Measurements from ENCODE around the gene ZNF385B. TPM values are rescaled to one million over a fixed set of nuclear protein-coding genes. Genes with fewer than 3 reads are reported as not detected.
"Not testable (repeated sequence)": the region's sequence is repeated elsewhere in the genome, so short reads cannot be mapped to it uniquely, and the experiment has no call there.

The ZNF385B gene
- total and polyA plus RNA-seq, 9 donors, result 3.9 to 17.1 (median 12.5) TPM

GRCh38 chr2:179650420-179650819 is 211.0 kb downstream of the ZNF385B start:
- Histone ChIP-seq H3K27ac (ENCODE audit: low read length) (no peak overlapping the region), H3K4me1 (ENCODE audit: control insufficient read depth, insufficient read depth, low read length) (peaks cover 2% of the 10 kb centered on the region), H3K36me3 (ENCODE audit: control insufficient read depth, insufficient read depth, low read length) (no peaks in the 10 kb centered on the region), H3K4me3 (ENCODE audit: low read length) (no peak overlapping the region), H3K27me3 (ENCODE audit: control insufficient read depth, insufficient read depth, low read length) (no peaks in the 10 kb centered on the region), H3K9me3 (replicated peaks; ENCODE audit: control insufficient read depth, low read depth, low read length) (no peaks in the 10 kb centered on the region)
- no peak for DNase-seq

GRCh38 chr2:179646862-179647587 is 214.4 kb downstream of the ZNF385B start:
- WGBS (ENCODE audit: insufficient coverage), result no CpG with 5 or more reads among the region's 3 CpGs
- Histone ChIP-seq H3K36me3 (ENCODE audit: control insufficient read depth, insufficient read depth, low read length) (no peaks in the 10 kb centered on the region), H3K9me3 (replicated peaks; ENCODE audit: control insufficient read depth, low read depth, low read length) (no peaks in the 10 kb centered on the region), H3K27me3 (ENCODE audit: control insufficient read depth, insufficient read depth, low read length) (no peaks in the 10 kb centered on the region), H3K4me3 (ENCODE audit: low read length) (no peak overlapping the region), H3K27ac (ENCODE audit: low read length) (no peak overlapping the region), H3K4me1 (ENCODE audit: control insufficient read depth, insufficient read depth, low read length) (peaks cover 2% of the 10 kb centered on the region)
- DNase-seq, result no peak

GRCh38 chr2:179646173-179646769 is 215.1 kb downstream of the ZNF385B start:
- DNase-seq, result no peak
- Histone ChIP-seq H3K4me1 (ENCODE audit: control insufficient read depth, insufficient read depth, low read length) (peaks cover 2% of the 10 kb centered on the region), H3K9me3 (replicated peaks; ENCODE audit: control insufficient read depth, low read depth, low read length) (no peaks in the 10 kb centered on the region), H3K4me3 (ENCODE audit: low read length) (no peak overlapping the region), H3K27me3 (ENCODE audit: control insufficient read depth, insufficient read depth, low read length) (no peaks in the 10 kb centered on the region), H3K27ac (ENCODE audit: low read length) (no peak overlapping the region), H3K36me3 (ENCODE audit: control insufficient read depth, insufficient read depth, low read length) (no peaks in the 10 kb centered on the region)
- WGBS (ENCODE audit: insufficient coverage), result 96% methylated on average over 4 of the region's 9 CpGs

GRCh38 chr2:179645047-179645446 is 216.4 kb downstream of the ZNF385B start:
- Histone ChIP-seq H3K4me1 (ENCODE audit: control insufficient read depth, insufficient read depth, low read length) (peaks cover 2% of the 10 kb centered on the region), H3K27me3 (ENCODE audit: control insufficient read depth, insufficient read depth, low read length) (no peaks in the 10 kb centered on the region), H3K36me3 (ENCODE audit: control insufficient read depth, insufficient read depth, low read length) (no peaks in the 10 kb centered on the region), H3K4me3 (ENCODE audit: low read length) (no peak overlapping the region), H3K9me3 (replicated peaks; ENCODE audit: control insufficient read depth, low read depth, low read length) (no peaks in the 10 kb centered on the region), H3K27ac (ENCODE audit: low read length) (no peak overlapping the region)
- 47% methylated on average over 2 of the region's 2 CpGs for WGBS (ENCODE audit: insufficient coverage)
- no peak for DNase-seq

- Histone ChIP-seq H3K4me1 (ENCODE audit: control insufficient read depth, insufficient read depth, low read length) (peaks cover 2% of the 10 kb centered on the region), H3K9me3 (replicated peaks; ENCODE audit: control insufficient read depth, low read depth, low read length) (no peaks in the 10 kb centered on the region), H3K36me3 (ENCODE audit: control insufficient read depth, insufficient read depth, low read length) (no peaks in the 10 kb centered on the region), H3K27ac (ENCODE audit: low read length) (no peak overlapping the region), H3K4me3 (ENCODE audit: low read length) (no peak overlapping the region), H3K27me3 (ENCODE audit: control insufficient read depth, insufficient read depth, low read length) (no peaks in the 10 kb centered on the region)
- DNase-seq, result no peak
- WGBS (ENCODE audit: insufficient coverage), result no CpG with 5 or more reads among the region's 2 CpGs
Measured at GRCh38 chr2:179642462-179642861, 218.9 kb downstream of the ZNF385B start.

GRCh38 chr2:179636995-179637394 is 224.4 kb downstream of the ZNF385B start:
- no peak overlapping the region for H3K27ac ChIP-seq (ENCODE audit: low read length)
- WGBS (ENCODE audit: insufficient coverage), result no CpG with 5 or more reads among the region's 2 CpGs
- DNase-seq, result peak; percentile 41
- no peaks in the 10 kb centered on the region for H3K4me1 ChIP-seq (ENCODE audit: control insufficient read depth, insufficient read depth, low read length)
- H3K27me3 ChIP-seq (ENCODE audit: control insufficient read depth, insufficient read depth, low read length), result no peaks in the 10 kb centered on the region
- no peak overlapping the region for H3K4me3 ChIP-seq (ENCODE audit: low read length)
- H3K36me3 ChIP-seq (ENCODE audit: control insufficient read depth, insufficient read depth, low read length), result no peaks in the 10 kb centered on the region
- H3K9me3 ChIP-seq (replicated peaks; ENCODE audit: control insufficient read depth, low read depth, low read length), result no peaks in the 10 kb centered on the region

GRCh38 chr2:179636100-179636980 is 225.1 kb downstream of the ZNF385B start:
- H3K36me3 ChIP-seq (ENCODE audit: control insufficient read depth, insufficient read depth, low read length), result no peaks in the 10 kb centered on the region
- H3K27me3 ChIP-seq (ENCODE audit: control insufficient read depth, insufficient read depth, low read length), result no peaks in the 10 kb centered on the region
- no peak for DNase-seq
- H3K27ac ChIP-seq (ENCODE audit: low read length), result peak overlapping the region; percentile 29
- no peaks in the 10 kb centered on the region for H3K4me1 ChIP-seq (ENCODE audit: control insufficient read depth, insufficient read depth, low read length)
- no peaks in the 10 kb centered on the region for H3K9me3 ChIP-seq (replicated peaks; ENCODE audit: control insufficient read depth, low read depth, low read length)
- H3K4me3 ChIP-seq (ENCODE audit: low read length), result no peak overlapping the region
- 82% methylated on average over 2 of the region's 6 CpGs for WGBS (ENCODE audit: insufficient coverage)

- not testable (repeated sequence) for H3K4me1 ChIP-seq (ENCODE audit: control insufficient read depth, insufficient read depth, low read length); H3K27me3 ChIP-seq (ENCODE audit: control insufficient read depth, insufficient read depth, low read length); DNase-seq; H3K4me3 ChIP-seq (ENCODE audit: low read length); H3K9me3 ChIP-seq (replicated peaks; ENCODE audit: control insufficient read depth, low read depth, low read length); H3K36me3 ChIP-seq (ENCODE audit: control insufficient read depth, insufficient read depth, low read length); H3K27ac ChIP-seq (ENCODE audit: low read length)
- no CpG with 5 or more reads among the region's 2 CpGs for WGBS (ENCODE audit: insufficient coverage)
Measured at GRCh38 chr2:179631769-179632385, 229.5 kb downstream of the ZNF385B start.

GRCh38 chr2:179629776-179630175 is 231.6 kb downstream of the ZNF385B start:
- DNase-seq; H3K27me3 ChIP-seq (ENCODE audit: control insufficient read depth, insufficient read depth, low read length); H3K4me1 ChIP-seq (ENCODE audit: control insufficient read depth, insufficient read depth, low read length); H3K4me3 ChIP-seq (ENCODE audit: low read length); H3K9me3 ChIP-seq (replicated peaks; ENCODE audit: control insufficient read depth, low read depth, low read length); H3K36me3 ChIP-seq (ENCODE audit: control insufficient read depth, insufficient read depth, low read length); H3K27ac ChIP-seq (ENCODE audit: low read length): not testable (repeated sequence)
- 82% methylated on average over 4 of the region's 5 CpGs for WGBS (ENCODE audit: insufficient coverage)

GRCh38 chr2:179626261-179626660 is 235.2 kb downstream of the ZNF385B start:
- H3K4me1 ChIP-seq (ENCODE audit: control insufficient read depth, insufficient read depth, low read length), result no peaks in the 10 kb centered on the region
- H3K27ac ChIP-seq (ENCODE audit: low read length), result no peak overlapping the region
- H3K9me3 ChIP-seq (replicated peaks; ENCODE audit: control insufficient read depth, low read depth, low read length), result no peaks in the 10 kb centered on the region
- no peak for DNase-seq
- no peaks in the 10 kb centered on the region for H3K27me3 ChIP-seq (ENCODE audit: control insufficient read depth, insufficient read depth, low read length)
- no CpG with 5 or more reads among the region's 2 CpGs for WGBS (ENCODE audit: insufficient coverage)
- no peaks in the 10 kb centered on the region for H3K36me3 ChIP-seq (ENCODE audit: control insufficient read depth, insufficient read depth, low read length)
- H3K4me3 ChIP-seq (ENCODE audit: low read length), result no peak overlapping the region

Data from muscle of leg (tissue), 11 donors.